ENCODE measurements around the gene SEC16A.

DNA sequence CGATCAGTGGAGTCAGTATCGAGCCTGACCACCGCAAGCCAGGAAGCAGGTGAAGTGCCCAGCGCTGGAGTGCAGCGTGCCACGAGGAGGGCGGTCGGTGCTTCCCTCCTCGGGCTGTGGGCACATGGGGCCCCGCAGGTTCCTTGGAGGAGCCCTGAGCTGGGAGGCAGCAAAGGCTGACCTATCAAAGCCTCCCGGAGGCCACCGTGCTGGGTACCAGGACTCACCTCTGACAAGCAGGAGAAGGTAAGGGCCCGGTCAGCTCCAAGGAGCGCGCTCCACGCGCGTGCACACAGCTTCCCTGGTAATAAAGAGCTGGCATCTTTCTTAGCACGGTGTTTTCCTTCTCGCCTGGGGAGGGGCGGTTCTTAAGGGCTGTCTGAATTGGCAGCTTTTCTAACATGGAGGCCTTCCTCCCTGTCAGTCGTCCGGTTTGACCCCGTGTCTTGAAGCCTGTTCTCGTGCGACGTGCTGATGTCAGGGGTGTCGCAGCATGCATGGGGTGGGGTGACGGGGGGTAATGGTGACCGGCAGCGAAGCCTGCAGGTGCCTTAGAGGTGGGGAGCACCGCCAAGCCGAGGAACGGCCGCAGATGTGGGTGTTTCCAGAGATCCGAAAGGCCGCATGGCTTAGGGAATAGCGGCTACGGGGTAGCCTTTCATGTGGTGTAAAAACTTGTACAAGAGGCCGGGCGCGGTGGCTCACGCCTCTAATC lies 59.3 kb downstream of the SEC16A start:
- TF ChIP-seq CTCF (IDR thresholded peaks at IDR 0.05) (no peak), POLR2A (IDR thresholded peaks at IDR 0.05) (no peak)
